Adipocyte (in vitro differentiated cells): ENCODE results near the gene MT1A.

Experiments used
- DNase-seq: peaks from one replicate; pipeline ENCODE4 v3.0.0-alpha.2; 2015; ENCODE audit warnings: low read depth
- H3K27me3 ChIP-seq: replicated peaks from 2 replicates; pipeline ENCODE4 v1.7.0; 2013; ENCODE audit warnings: mild to moderate bottlenecking, low read length, moderate library complexity; ENCODE audit not compliant: control insufficient read depth, insufficient read depth
- H3K36me3 ChIP-seq: 2 replicates; pipeline ENCODE4 v1.7.0; 2013; ENCODE audit warnings: low read length, mild to moderate bottlenecking, moderate library complexity; ENCODE audit not compliant: control insufficient read depth, insufficient read depth, severe bottlenecking
- H3K4me1 ChIP-seq: 2 replicates; pipeline ENCODE4 v1.7.0; 2013; ENCODE audit warnings: mild to moderate bottlenecking, low read length, moderate library complexity; ENCODE audit not compliant: control insufficient read depth, insufficient read depth
- H3K4me3 ChIP-seq: 2 replicates; pipeline ENCODE4 v1.7.0; 2013; ENCODE audit warnings: mild to moderate bottlenecking, low read length, moderate library complexity
- H3K9ac ChIP-seq: 2 replicates; pipeline ENCODE4 v1.7.0; 2013; ENCODE audit warnings: mild to moderate bottlenecking, low read length, moderate library complexity
- H3K9me3 ChIP-seq: 2 replicates; pipeline ENCODE4 v1.7.0; 2013; ENCODE audit warnings: mild to moderate bottlenecking, low read length, moderate library complexity; ENCODE audit not compliant: control insufficient read depth

Gene MT1A

DNA sequence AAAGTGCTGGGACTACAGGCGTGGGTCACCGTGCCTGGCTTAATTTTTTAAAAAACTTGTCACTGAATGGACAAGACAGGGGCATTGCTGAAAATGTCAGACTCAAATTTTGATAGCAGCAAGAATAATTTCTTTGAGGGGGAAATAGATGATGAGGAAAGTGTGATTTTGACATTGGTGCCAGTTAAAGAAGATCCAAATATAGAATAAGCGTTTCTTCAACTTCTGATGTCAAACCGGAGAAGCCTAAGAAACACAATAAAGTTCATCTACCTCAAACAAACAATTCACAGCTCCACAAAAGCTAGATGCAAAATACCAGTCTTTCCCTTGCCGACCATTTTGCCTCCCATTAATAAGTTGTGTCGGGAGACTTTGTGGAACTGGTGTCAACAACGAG is 48.3 kb downstream of the MT1A start:
- DNase-seq: no peak
- Histone ChIP-seq H3K27me3 (no peaks in the 10 kb centered on the region), H3K4me1 (peaks cover 35% of the 10 kb centered on the region), H3K9ac (no peak overlapping the region), H3K36me3 (no peaks in the 10 kb centered on the region), H3K9me3 (peaks cover 21% of the 10 kb centered on the region), H3K4me3 (no peak overlapping the region)

- Histone ChIP-seq H3K9ac (no peak overlapping the region), H3K27me3 (no peaks in the 10 kb centered on the region), H3K4me1 (peaks cover 20% of the 10 kb centered on the region), H3K36me3 (no peaks in the 10 kb centered on the region), H3K9me3 (peaks cover 21% of the 10 kb centered on the region), H3K4me3 (no peak overlapping the region)
- no peak for DNase-seq
These were observed 50.3 kb downstream of the MT1A start for GRCh38 chr16:56688762-56689161.

DNA sequence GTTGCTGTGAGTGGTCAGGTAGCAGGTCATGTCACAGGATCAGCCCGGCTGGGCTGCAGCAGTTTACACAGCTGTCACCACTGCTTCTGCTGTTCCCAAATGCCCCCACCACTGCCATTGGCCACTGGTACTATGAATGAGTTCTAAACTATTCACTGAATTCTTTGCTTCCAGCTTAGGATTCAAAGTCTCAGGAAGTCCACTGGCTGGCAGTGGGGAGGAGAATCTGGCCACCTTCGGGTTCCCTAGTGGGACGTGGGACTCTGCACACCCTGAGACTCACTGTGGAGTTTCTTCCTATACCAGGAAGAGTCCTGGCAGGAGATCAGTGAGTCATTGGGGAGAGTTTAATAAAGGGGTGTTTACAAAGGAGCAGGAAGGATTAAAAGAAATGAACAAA is 50.7 kb downstream of the MT1A start:
- H3K27me3 ChIP-seq: no peaks in the 10 kb centered on the region

More for the DNA sequence above, 50.7 kb downstream of the MT1A start:
- Histone ChIP-seq H3K4me1 (peaks cover 16% of the 10 kb centered on the region), H3K36me3 (no peaks in the 10 kb centered on the region), H3K9me3 (peaks cover 21% of the 10 kb centered on the region), H3K9ac (no peak overlapping the region), H3K4me3 (no peak overlapping the region)
- no peak for DNase-seq
